Aorta (tissue), 5 donors: ENCODE data around the gene NLRP14. TPM values are rescaled to one million over a fixed set of nuclear protein-coding genes. Genes with fewer than 3 reads are reported as not detected.

Experiments used
- ATAC-seq: fragments of 200-7000 bp; cut with Tn5 transposase; one replicate; pipeline ENCODE4 v1.9.1; 2022; ENCODE audit warnings: moderate library complexity; ENCODE audit not compliant: low FRiP score
- DNase-seq, 2 donors: peaks; one replicate each; pipeline ENCODE4 v3.0.0-alpha.2; 2020
- H3K27ac ChIP-seq, 2 donors: one replicate each; pipeline ENCODE4 v1.5.1; 2013; ENCODE audit warnings: low read length in 2 of 2, mild to moderate bottlenecking in 2 of 2, moderate library complexity in 2 of 2, control low read depth in 1 of 2, inconsistent platforms in 1 of 2, low read depth in 1 of 2
- H3K27me3 ChIP-seq, 2 donors: one replicate each; pipeline ENCODE4 v1.6.1; 2013; ENCODE audit warnings: control low read depth in 1 of 2, low read length in 1 of 2, mild to moderate bottlenecking in 1 of 2, moderate library complexity in 1 of 2; ENCODE audit not compliant: insufficient read depth in 2 of 2, control insufficient read depth in 1 of 2
- H3K36me3 ChIP-seq, 2 donors: one replicate each; pipeline ENCODE4 v1.6.1; 2013; ENCODE audit warnings: control low read depth in 1 of 2, low read length in 1 of 2, mild to moderate bottlenecking in 1 of 2; ENCODE audit not compliant: insufficient read depth in 2 of 2, control insufficient read depth in 1 of 2
- H3K4me1 ChIP-seq, 2 donors: one replicate each; pipeline ENCODE4 v1.6.1; 2013; ENCODE audit warnings: low read length in 2 of 2, control low read depth in 1 of 2, mild to moderate bottlenecking in 1 of 2, moderate library complexity in 1 of 2; ENCODE audit not compliant: insufficient read depth in 2 of 2, control insufficient read depth in 1 of 2
- H3K4me3 ChIP-seq, 2 donors: one replicate each; pipeline ENCODE4 v1.5.1; 2013; ENCODE audit warnings: low read length in 2 of 2, control low read depth in 1 of 2, mild to moderate bottlenecking in 1 of 2
- H3K9me3 ChIP-seq: one replicate; pipeline ENCODE4 v1.6.1; 2013; ENCODE audit warnings: mild to moderate bottlenecking, low read length; ENCODE audit not compliant: control insufficient read depth
- WGBS, 2 donors: extraction: QIAGEN DNeasy Blood & Tissue Kit; methylation state at CpG; one replicate each; pipeline ENCODE4 v1.1.7; 2013; 5-methylcytosine and 5-hydroxymethylcytosine counted together
- intact Hi-C, 2 donors: fragments of 100-400 bp; cut with DNase I; formaldehyde crosslinking; loops; one replicate each; pipeline versions ENCODE4 v1.14.2 to v1.15.0; 2022
- polyA plus RNA-seq, 2 donors: library from polyadenylated mRNA; stranded (reverse); fragments of 200-250 nt; gene quantifications; one replicate each; pipeline ENCODE4 v1.2.3, GENCODE V29; 2013
- total RNA-seq, 2 donors: library from RNA; stranded (reverse); fragmentation: NEBNext Ultra II Directional; extraction: Animal tissue kit (Norgen Biotek cat#: 25700); gene quantifications; one replicate each; pipeline ENCODE4 v1.2.1, GENCODE V29; 2021
- donor health status: healthy with polysubstance abuse.
- donor health status: Bipolar disorder and iron deficiency.
- donor health status: DM: no; HTN: no; CAD: no.
- donor health status: DM: no; HTN: no; CAD: no.
- donor health status: DM: yes; HTN: yes; CAD: no.

Gene NLRP14
- total and polyA plus RNA-seq, 4 donors, result 0.05 to 0.10 TPM; not detected in 2

- no peak overlapping the region for H3K27ac ChIP-seq
- no peaks in the 10 kb centered on the region for H3K4me1 ChIP-seq
- 58 to 63% methylated on average over 4 of the region's 4 CpGs for WGBS, 2 donors
- intact Hi-C loops, result no loop called here
- H3K9me3 ChIP-seq, result no peaks in the 10 kb centered on the region
- no peaks in the 10 kb centered on the region for H3K27me3 ChIP-seq
- ATAC-seq (no peak), DNase-seq (no peak)
- H3K4me3 ChIP-seq, result no peak overlapping the region
- no peaks in the 10 kb centered on the region for H3K36me3 ChIP-seq
Observed at GRCh38 chr11:7072401-7073028, 52.2 kb downstream of the NLRP14 start.

GRCh38 chr11:7077101-7077500 lies 56.8 kb downstream of the NLRP14 start:
- no peak overlapping the region for H3K27ac ChIP-seq
- H3K9me3 ChIP-seq, result peaks cover 3% of the 10 kb centered on the region
- 61 to 70% methylated on average over 16 of the region's 16 CpGs for WGBS, 2 donors
- H3K36me3 ChIP-seq, result no peaks in the 10 kb centered on the region
- intact Hi-C loops, result no loop called here
- no peaks in the 10 kb centered on the region for H3K4me1 ChIP-seq
- no peaks in the 10 kb centered on the region for H3K27me3 ChIP-seq
- DNase-seq (no peak), ATAC-seq (no peak)
- H3K4me3 ChIP-seq, result no peak overlapping the region

- H3K9me3 ChIP-seq, result peaks cover 3% of the 10 kb centered on the region
- no peaks in the 10 kb centered on the region for H3K36me3 ChIP-seq
- no peak for ATAC-seq
- DNase-seq, result no peak
- H3K4me3 ChIP-seq, result no peak overlapping the region
- WGBS, 2 donors, result 80 to 82% methylated on average over 7 of the region's 7 CpGs
- no peak overlapping the region for H3K27ac ChIP-seq
- H3K4me1 ChIP-seq, result no peaks in the 10 kb centered on the region
- no peaks in the 10 kb centered on the region for H3K27me3 ChIP-seq
- intact Hi-C loops, result no loop called here
Observed at GRCh38 chr11:7079545-7080135, 59.4 kb downstream of the NLRP14 start.

- Histone ChIP-seq H3K4me3 (no peak overlapping the region), H3K4me1 (no peaks in the 10 kb centered on the region), H3K27ac (no peak overlapping the region), H3K9me3 (peaks cover 3% of the 10 kb centered on the region), H3K27me3 (no peaks in the 10 kb centered on the region), H3K36me3 (no peaks in the 10 kb centered on the region)
- no peak for DNase-seq
- intact Hi-C loops, result no loop called here
- no peak for ATAC-seq
- 86 to 89% methylated on average over 4 of the region's 4 CpGs for WGBS, 2 donors
Observed at GRCh38 chr11:7080900-7081299, 60.6 kb downstream of the NLRP14 start.

- no peaks in the 10 kb centered on the region for H3K27me3 ChIP-seq
- H3K27ac ChIP-seq, result no peak overlapping the region
- H3K4me3 ChIP-seq, result no peak overlapping the region
- intact Hi-C loops, result no loop called here
- peaks cover 3% of the 10 kb centered on the region for H3K9me3 ChIP-seq
- H3K4me1 ChIP-seq, result no peaks in the 10 kb centered on the region
- no peaks in the 10 kb centered on the region for H3K36me3 ChIP-seq
- no peak for DNase-seq
- 70 to 79% methylated on average over 1 of the region's 1 CpG for WGBS, 2 donors
- ATAC-seq, result no peak
Observed at GRCh38 chr11:7081441-7081840, 61.2 kb downstream of the NLRP14 start.

- Histone ChIP-seq H3K9me3 (peaks cover 2% of the 10 kb centered on the region), H3K4me1 (no peaks in the 10 kb centered on the region), H3K36me3 (no peaks in the 10 kb centered on the region), H3K27ac (no peak within 1 kb of the TSS), H3K4me3 (no peak within 1 kb of the TSS), H3K27me3 (no peaks in the 10 kb centered on the region)
- peak in 1 of 2 donors; percentile 68 for DNase-seq
- ATAC-seq, result no peak
- WGBS, 2 donors, result 59 to 72% methylated on average over 45 of the region's 45 CpGs
- intact Hi-C loops, result no loop called here
Observed at GRCh38 chr11:7088921-7089320, 68.6 kb downstream of the NLRP14 start, which contains the start of gene RBMXL2. Gene RBMXL2, plus strand, starts transcription at chr11:7088998. Its CDS starts 123 bp downstream, at chr11:7089121.

- Histone ChIP-seq H3K9me3 (peaks cover 2% of the 10 kb centered on the region), H3K36me3 (no peaks in the 10 kb centered on the region), H3K4me1 (no peaks in the 10 kb centered on the region), H3K27ac (no peak overlapping the region), H3K27me3 (no peaks in the 10 kb centered on the region), H3K4me3 (no peak overlapping the region)
- peak; percentile 41 to 68 for DNase-seq
- ATAC-seq, result peak; percentile 15
- intact Hi-C loops, result loop anchor here (5.0 to 10.0 kb wide), 3 partner anchors 47 to 605 kb away; no protein-coding TSS in a partner anchor
- WGBS, 2 donors, result 79 to 84% methylated on average over 99 to 111 of the region's 111 CpGs
Observed at GRCh38 chr11:7089328-7090251, 69.3 kb downstream of the NLRP14 start.

- Histone ChIP-seq H3K9me3 (no peaks in the 10 kb centered on the region), H3K4me3 (no peak overlapping the region), H3K4me1 (no peaks in the 10 kb centered on the region), H3K27ac (no peak overlapping the region), H3K27me3 (no peaks in the 10 kb centered on the region), H3K36me3 (no peaks in the 10 kb centered on the region)
- DNase-seq, result no peak
- WGBS, 2 donors, result 2 to 7% methylated on average over 2 of the region's 2 CpGs
- intact Hi-C loops, result loop anchor here (10.0 kb wide), 2 partner anchors 346 to 596 kb away; no protein-coding TSS in a partner anchor
- ATAC-seq, result no peak
Observed at GRCh38 chr11:7098235-7098832, 78.1 kb downstream of the NLRP14 start.
